LoVo (cell line): Measurements from ENCODE around the gene TFPT.

Experiments used
- DNase-seq: peaks from one replicate; pipeline ENCODE4 v3.0.0-alpha.2; 2016; ENCODE audit warnings: low spot score

The TFPT gene

DNA sequence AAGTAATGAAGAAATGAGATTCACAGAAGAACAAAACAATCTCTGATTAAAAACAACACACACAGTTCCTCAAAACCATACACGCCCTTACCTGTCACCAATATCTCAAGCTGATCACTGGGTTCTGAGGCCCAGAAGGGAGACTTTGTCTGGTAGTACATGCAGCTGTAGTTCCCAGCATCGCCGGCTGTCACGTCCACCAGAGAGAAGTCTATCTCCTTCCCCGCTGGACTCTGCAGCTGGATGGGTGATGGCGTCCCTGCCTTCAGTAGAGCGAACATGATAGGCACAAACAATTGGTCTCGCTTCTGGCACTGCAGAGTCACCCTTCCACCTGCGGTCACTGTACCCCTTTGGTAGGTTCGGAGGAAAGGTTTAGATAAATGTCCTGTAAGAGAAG is 41.6 kb downstream of the TFPT start:
- DNase-seq = no peak

DNA sequence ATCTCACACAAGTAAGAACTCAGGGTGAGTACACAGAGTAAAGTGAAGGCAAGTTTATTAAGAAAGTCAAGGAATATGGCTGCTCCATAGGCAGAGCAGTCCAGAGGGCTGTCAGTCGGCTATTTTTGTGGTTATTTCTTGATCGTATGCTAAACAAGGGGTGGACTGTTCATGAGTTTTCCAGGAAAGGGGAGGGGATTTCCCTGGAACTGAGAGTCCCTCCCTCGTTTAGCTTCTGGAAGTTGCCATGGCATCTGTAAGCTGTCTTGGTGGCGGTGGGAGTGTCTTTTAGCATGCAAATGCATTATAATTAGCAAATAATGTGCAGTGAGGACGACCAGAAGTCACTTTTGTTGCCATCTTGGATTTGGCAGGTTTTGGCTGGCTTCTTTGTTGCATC is 46.0 kb downstream of the TFPT start:
- no peak for DNase-seq

DNA sequence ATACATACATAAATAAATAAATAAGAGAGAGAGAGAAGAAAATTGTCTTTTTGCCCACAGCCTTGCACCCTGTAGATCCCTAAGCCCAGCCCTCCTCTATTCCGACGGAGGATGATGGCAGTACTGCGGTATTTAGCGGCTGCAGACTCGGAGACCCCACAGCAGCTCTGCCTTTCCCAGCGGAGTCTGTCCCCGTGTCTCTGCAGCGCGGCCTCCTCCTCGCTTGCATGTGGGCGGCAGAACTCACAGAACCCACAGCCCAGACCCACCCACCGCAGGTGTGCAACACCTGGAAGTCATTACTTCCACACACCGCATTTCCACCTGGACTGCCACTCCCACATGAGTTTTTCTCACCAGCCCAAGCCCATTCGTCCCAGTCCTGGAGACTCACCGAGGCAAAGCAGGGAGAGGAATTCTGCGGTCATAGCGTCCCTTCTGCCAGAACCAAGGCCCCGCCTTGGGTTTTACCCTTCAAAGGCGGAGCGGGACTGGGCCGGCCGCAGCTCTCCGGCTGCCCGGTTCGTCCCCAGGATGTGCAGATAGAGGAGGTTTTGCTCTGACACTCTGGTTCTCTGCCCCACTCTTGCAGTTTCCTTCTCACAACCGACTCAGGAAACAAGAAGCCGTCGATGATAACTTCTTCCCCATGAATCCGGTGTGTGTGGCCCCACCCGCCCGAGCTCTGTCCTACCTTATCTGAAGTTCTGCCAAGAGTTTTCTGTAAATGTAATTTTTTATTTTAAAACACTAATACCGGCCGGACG is 51.9 kb downstream of the TFPT start, which contains the start of gene VSTM1:
Gene VSTM1 (minus strand): TSS at position 548 of the 767 bp plus-strand sequence. CDS start 120 bp downstream, at position 428.
- no peak for DNase-seq

DNA sequence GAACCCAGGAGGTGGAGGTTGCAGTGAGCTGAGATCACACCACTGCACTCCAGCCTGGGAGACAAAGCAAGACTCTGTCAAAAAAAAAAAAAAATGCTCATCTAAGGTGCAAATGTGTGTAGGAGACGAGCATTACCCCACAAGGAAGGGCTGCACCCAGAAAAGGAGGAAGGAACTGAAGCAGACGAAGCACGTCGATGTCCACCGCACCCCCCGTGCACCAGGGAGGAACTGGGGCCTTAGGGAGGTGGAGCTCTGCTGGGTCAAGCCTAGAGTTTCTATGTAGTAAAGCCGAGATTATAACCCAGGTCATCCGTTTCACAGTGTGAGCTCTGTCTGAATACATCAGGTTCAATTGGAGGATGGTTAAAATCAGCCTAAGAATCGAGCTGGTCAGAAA is 52.8 kb downstream of the TFPT start:
- DNase-seq = no peak
